D721Med (cell line): ENCODE measurements around the gene MCRIP2.

Experiments used
- DNase-seq: peaks from one replicate; pipeline ENCODE4 v3.0.0; 2011; ENCODE audit warnings: low spot score; ENCODE audit not compliant: insufficient read length
- FAIRE-seq: peaks from 2 replicates; lab custom pipeline; 2011; peaks lifted over from hg19 to GRCh38; lab: Jason Lieb, UNC
- TF ChIP-seq, protein P1 (sequence below): IDR thresholded peaks from 2 replicates; pipeline ENCODE4 v1.5.1; 2012; ENCODE audit warnings: mild to moderate bottlenecking, control low read depth; ENCODE audit not compliant: insufficient read depth; ENCODE audit errors: missing control alignments

The MCRIP2 gene

GRCh38 chr16:693364-693763, 51.7 kb downstream of the MCRIP2 start:
- no peak for DNase-seq
- no peak for FAIRE-seq
- TF ChIP-seq, protein P1, sequence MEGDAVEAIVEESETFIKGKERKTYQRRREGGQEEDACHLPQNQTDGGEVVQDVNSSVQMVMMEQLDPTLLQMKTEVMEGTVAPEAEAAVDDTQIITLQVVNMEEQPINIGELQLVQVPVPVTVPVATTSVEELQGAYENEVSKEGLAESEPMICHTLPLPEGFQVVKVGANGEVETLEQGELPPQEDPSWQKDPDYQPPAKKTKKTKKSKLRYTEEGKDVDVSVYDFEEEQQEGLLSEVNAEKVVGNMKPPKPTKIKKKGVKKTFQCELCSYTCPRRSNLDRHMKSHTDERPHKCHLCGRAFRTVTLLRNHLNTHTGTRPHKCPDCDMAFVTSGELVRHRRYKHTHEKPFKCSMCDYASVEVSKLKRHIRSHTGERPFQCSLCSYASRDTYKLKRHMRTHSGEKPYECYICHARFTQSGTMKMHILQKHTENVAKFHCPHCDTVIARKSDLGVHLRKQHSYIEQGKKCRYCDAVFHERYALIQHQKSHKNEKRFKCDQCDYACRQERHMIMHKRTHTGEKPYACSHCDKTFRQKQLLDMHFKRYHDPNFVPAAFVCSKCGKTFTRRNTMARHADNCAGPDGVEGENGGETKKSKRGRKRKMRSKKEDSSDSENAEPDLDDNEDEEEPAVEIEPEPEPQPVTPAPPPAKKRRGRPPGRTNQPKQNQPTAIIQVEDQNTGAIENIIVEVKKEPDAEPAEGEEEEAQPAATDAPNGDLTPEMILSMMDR: no peak

- DNase-seq: no peak
- FAIRE-seq: no peak
- TF ChIP-seq, protein P1: no peak
Measured at GRCh38 chr16:693766-694165, 52.1 kb downstream of the MCRIP2 start.

GRCh38 chr16:694187-694862, 52.7 kb downstream of the MCRIP2 start:
- FAIRE-seq (no peak), DNase-seq (no peak)

DNA sequence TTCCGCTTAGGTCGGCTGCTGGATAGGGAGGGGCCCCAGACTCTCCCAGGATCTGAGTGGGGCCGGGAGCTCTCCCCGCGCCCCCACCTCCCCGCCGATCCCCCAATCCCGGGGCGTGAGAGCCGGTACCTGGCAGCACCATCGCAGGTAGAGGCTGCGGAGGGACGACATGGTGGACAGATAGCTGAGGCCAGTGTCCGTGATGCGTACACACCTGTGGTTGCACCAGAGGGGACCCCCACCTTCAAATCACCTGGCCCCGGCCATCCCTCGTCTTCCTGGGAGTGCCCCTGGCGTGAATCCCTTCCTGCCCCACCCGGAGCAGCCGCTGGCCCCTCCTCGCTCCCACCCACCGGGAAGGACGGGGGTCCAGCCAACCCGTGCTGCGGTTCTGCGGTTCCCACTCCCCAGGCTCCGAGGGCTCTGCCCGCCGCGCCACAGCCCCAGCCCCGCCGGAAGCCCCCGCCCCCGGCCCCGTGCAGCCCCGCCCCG, 53.3 kb downstream of the MCRIP2 start:
- DNase-seq: no peak
- no peak for FAIRE-seq
- TF ChIP-seq, protein P1: no peak

More at GRCh38 chr16:694187-694862, 52.7 kb downstream of the MCRIP2 start:
- TF ChIP-seq, protein P1: no peak

- TF ChIP-seq, protein P1: no peak
- no peak for DNase-seq
- FAIRE-seq: no peak
Measured at GRCh38 chr16:695355-696089, 53.9 kb downstream of the MCRIP2 start.
